ENCODE results near the gene PTPRU.

DNA sequence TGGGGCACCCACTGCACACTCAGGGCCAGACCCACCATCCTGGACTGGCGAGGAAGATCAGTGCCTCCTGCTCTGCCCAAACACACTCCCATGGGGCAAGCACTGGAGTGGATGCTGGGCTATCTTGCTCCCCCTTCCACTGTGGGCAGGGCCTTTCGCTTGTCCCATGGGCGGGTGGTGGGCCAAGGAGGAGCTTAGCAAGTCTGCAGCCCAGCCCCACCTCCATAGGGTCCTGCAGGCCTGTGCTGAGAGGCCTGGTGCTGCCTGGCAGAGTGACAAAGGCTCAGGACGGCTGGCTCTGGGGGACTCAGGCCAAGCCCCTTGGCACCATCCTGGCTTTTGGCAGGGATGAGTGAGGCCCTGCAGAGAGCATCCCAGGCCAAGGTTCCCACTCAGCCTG, 89.4 kb downstream of the PTPRU start:
- no peak for TF ChIP-seq BACH2 (CRISPR knock-in tag; IDR thresholded peaks at IDR 0.05; ENCODE audit: borderline replicate concordance)
- TF ChIP-seq GLIS3 (CRISPR knock-in tag; IDR thresholded peaks at IDR 0.05), result no peak
- TF ChIP-seq ARNTL (CRISPR knock-in tag; IDR thresholded peaks at IDR 0.05; ENCODE audit: borderline replicate concordance, low read depth), result no peak
- no peak for TF ChIP-seq ZFP30 (CRISPR knock-in tag; IDR thresholded peaks at IDR 0.05)
- TF ChIP-seq, protein P1, sequence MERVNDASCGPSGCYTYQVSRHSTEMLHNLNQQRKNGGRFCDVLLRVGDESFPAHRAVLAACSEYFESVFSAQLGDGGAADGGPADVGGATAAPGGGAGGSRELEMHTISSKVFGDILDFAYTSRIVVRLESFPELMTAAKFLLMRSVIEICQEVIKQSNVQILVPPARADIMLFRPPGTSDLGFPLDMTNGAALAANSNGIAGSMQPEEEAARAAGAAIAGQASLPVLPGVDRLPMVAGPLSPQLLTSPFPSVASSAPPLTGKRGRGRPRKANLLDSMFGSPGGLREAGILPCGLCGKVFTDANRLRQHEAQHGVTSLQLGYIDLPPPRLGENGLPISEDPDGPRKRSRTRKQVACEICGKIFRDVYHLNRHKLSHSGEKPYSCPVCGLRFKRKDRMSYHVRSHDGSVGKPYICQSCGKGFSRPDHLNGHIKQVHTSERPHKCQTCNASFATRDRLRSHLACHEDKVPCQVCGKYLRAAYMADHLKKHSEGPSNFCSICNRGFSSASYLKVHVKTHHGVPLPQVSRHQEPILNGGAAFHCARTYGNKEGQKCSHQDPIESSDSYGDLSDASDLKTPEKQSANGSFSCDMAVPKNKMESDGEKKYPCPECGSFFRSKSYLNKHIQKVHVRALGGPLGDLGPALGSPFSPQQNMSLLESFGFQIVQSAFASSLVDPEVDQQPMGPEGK (CRISPR knock-in tag; IDR thresholded peaks at IDR 0.05; ENCODE audit: borderline replicate concordance), result no peak

Measured in SK-N-SH treated with all-trans-retinoic acid at 6 μM for 48 hours (cell line).